ENCODE data around the gene NADSYN1. TPM values are rescaled to one million over a fixed set of nuclear protein-coding genes. Genes with fewer than 3 reads are reported as not detected.

Gene NADSYN1
- total RNA-seq, 2 experiments from 2014 or later: 106 to 112 TPM

DNA sequence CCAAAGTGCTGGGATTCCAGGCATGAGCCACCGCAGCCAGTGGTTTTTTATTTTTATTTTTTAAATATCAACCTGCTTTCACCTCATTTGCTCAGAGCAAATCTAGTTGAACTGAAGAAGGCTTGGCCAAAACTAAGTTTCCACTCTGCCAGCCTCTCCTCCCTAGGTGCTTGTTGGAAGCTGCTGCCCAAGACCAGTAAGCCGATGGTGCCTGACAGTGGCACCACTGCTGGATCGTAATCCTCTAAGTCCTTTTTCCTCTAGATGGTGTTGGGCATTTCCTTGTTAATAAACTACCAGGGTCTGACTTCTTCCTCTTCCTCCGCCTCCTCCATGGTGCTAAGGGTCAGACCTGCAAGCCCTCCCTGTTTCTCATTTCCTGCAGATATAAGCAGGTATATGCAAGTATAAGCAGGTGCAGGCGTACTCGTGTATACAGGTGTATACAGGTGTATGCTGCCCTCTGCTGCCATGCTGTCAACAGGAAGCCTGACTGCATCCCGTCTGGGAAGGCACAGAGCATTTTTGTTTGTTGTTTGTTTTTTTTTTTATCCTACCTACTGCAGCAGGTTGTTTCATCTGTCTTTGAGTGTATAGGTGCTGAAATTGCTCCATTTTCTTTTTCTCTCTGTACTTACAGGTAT lies 1.6 kb downstream of the NADSYN1 start:
- intact Hi-C loops (cut with DNase I, micrococcal nuclease): loop anchor here (1.0 to 10.0 kb wide), 5 partner anchors 338 to 1252 kb away; partner anchors contain the start of genes CTTN (in 1 of the 2), FADD (in 1 of the 2) and INPPL1 (in 1 of the 2)
- H3K36me3 ChIP-seq (ENCODE audit: insufficient read depth, low read length): peaks cover 48% of the 10 kb centered on the region
- no peak overlapping the region for H3K27ac ChIP-seq (ENCODE audit: low read depth in 1 of 2, low read length in 2 of 2)
- H3K4me3 ChIP-seq (ENCODE audit: low read length): no peak overlapping the region
- H3K9me3 Mint-ChIP-seq: no peaks in the 10 kb centered on the region
- H3K4me1 ChIP-seq (ENCODE audit: insufficient read depth, low read length): peaks cover 39% of the 10 kb centered on the region
- H3K36me3 Mint-ChIP-seq (ENCODE audit: low read depth): peaks cover 56% of the 10 kb centered on the region
- H3K9me3 ChIP-seq (ENCODE audit: control insufficient read depth in 1 of 2, insufficient read depth in 1 of 2, low read length in 2 of 2): no peaks in the 10 kb centered on the region
- H3K4me1 Mint-ChIP-seq (ENCODE audit: low read depth): peaks cover 52% of the 10 kb centered on the region
- POLR2A ChIA-PET: no interaction called here
- TF ChIP-seq, protein P1, sequence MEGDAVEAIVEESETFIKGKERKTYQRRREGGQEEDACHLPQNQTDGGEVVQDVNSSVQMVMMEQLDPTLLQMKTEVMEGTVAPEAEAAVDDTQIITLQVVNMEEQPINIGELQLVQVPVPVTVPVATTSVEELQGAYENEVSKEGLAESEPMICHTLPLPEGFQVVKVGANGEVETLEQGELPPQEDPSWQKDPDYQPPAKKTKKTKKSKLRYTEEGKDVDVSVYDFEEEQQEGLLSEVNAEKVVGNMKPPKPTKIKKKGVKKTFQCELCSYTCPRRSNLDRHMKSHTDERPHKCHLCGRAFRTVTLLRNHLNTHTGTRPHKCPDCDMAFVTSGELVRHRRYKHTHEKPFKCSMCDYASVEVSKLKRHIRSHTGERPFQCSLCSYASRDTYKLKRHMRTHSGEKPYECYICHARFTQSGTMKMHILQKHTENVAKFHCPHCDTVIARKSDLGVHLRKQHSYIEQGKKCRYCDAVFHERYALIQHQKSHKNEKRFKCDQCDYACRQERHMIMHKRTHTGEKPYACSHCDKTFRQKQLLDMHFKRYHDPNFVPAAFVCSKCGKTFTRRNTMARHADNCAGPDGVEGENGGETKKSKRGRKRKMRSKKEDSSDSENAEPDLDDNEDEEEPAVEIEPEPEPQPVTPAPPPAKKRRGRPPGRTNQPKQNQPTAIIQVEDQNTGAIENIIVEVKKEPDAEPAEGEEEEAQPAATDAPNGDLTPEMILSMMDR (IDR thresholded peaks at IDR 0.05): peak; percentile 60
- CTCF ChIA-PET: interaction anchor here (1.4 kb wide), 1 partner anchor 640 kb away, joined by 4 read pairs; no protein-coding TSS in a partner anchor
- no peaks in the 10 kb centered on the region for H3K27me3 Mint-ChIP-seq
- H3K4me3 Mint-ChIP-seq: peak overlapping the region; percentile 87
- H3K27ac Mint-ChIP-seq: peak overlapping the region; percentile 95
- ATAC-seq (ENCODE audit: poor library complexity) (peak; percentile 34), DNase-seq (peak; percentile 12 to 76 (median 40))
- H3K27me3 ChIP-seq (ENCODE audit: control insufficient read depth in 1 of 2, insufficient read depth in 2 of 2, low read length in 2 of 2): no peaks in the 10 kb centered on the region

DNA sequence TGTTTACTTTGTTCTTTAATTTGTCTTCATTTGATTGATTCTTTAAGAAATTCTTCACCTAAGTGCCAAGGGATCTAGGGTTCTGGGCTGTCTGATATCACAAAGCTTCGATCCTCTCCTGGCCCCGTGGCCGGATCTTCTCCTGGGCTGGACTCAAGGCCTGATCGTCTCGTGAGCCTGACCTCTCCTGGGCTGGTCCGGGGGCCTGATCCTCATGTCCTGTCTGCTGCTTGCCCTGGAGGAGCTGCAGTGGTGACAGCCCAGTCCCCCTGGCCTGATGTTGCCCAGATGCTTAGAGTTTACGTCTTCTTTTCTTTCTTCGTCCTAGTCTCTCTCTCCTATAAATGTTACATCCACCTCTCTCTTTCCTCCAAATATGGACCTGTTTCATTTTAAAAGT lies 3.3 kb downstream of the NADSYN1 start:
- Mint-ChIP-seq H3K36me3 (ENCODE audit: low read depth) (peaks cover 73% of the 10 kb centered on the region), H3K27ac (peak overlapping the region; percentile 0), H3K4me1 (ENCODE audit: low read depth) (peaks cover 39% of the 10 kb centered on the region), H3K9me3 (no peaks in the 10 kb centered on the region), H3K27me3 (no peaks in the 10 kb centered on the region), H3K4me3 (peak overlapping the region; percentile 22)
- ChIA-PET CTCF (no interaction called here), POLR2A (no interaction called here)
- TF ChIP-seq, protein P1 (IDR thresholded peaks at IDR 0.05): no peak
- Histone ChIP-seq H3K9me3 (ENCODE audit: control insufficient read depth in 1 of 2, insufficient read depth in 1 of 2, low read length in 2 of 2) (no peaks in the 10 kb centered on the region), H3K36me3 (ENCODE audit: insufficient read depth, low read length) (peaks cover 64% of the 10 kb centered on the region), H3K27ac (ENCODE audit: low read depth in 1 of 2, low read length in 2 of 2) (no peak overlapping the region), H3K27me3 (ENCODE audit: control insufficient read depth in 1 of 2, insufficient read depth in 2 of 2, low read length in 2 of 2) (no peaks in the 10 kb centered on the region), H3K4me1 (ENCODE audit: insufficient read depth, low read length) (peaks cover 36% of the 10 kb centered on the region), H3K4me3 (ENCODE audit: low read length) (no peak overlapping the region)
- DNase-seq (no peak), ATAC-seq (ENCODE audit: poor library complexity) (no peak)
- intact Hi-C loops (cut with DNase I, micrococcal nuclease): loop anchor here in 1 of 2 experiments (10.0 kb wide), 2 partner anchors 769 to 1061 kb away; partner anchors contain the start of genes CTTN and INPPL1

DNA sequence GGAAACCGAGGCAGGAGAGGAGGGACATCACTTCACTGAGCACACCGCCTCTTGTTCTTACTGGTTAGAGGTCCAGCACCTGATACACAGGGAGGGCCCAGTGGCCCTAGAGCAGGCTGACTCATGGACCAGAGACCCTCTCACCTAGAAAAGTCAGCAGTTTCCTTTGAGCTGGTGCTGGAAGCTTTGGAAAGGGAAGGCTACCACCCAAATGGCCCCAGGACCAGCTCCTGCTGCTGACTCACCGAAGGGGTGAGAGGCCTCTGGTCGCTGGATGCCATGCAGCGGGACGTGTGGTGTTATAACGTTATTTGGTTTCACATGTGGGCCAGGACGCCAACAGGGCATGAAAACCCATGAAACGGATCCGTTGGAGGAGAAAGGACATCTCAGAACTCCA lies 3.8 kb downstream of the NADSYN1 start:
- Histone ChIP-seq H3K27me3 (ENCODE audit: control insufficient read depth in 1 of 2, insufficient read depth in 2 of 2, low read length in 2 of 2) (no peaks in the 10 kb centered on the region), H3K36me3 (ENCODE audit: insufficient read depth, low read length) (peaks cover 69% of the 10 kb centered on the region), H3K27ac (ENCODE audit: low read depth in 1 of 2, low read length in 2 of 2) (no peak overlapping the region), H3K4me1 (ENCODE audit: insufficient read depth, low read length) (peaks cover 32% of the 10 kb centered on the region), H3K9me3 (ENCODE audit: control insufficient read depth in 1 of 2, insufficient read depth in 1 of 2, low read length in 2 of 2) (no peaks in the 10 kb centered on the region), H3K4me3 (ENCODE audit: low read length) (no peak overlapping the region)
- Mint-ChIP-seq H3K27me3 (no peaks in the 10 kb centered on the region), H3K9me3 (no peaks in the 10 kb centered on the region), H3K4me1 (ENCODE audit: low read depth) (peaks cover 34% of the 10 kb centered on the region), H3K36me3 (ENCODE audit: low read depth) (peaks cover 78% of the 10 kb centered on the region), H3K27ac (no peak overlapping the region), H3K4me3 (no peak overlapping the region)
- POLR2A ChIA-PET: no interaction called here
- intact Hi-C loops (cut with DNase I, micrococcal nuclease): loop anchor here in 1 of 2 experiments (10.0 kb wide), 2 partner anchors 768 to 1062 kb away; partner anchors contain the start of genes CTTN and INPPL1
- DNase-seq: no peak
- no peak for ATAC-seq (ENCODE audit: poor library complexity)
- TF ChIP-seq, protein P1 (IDR thresholded peaks at IDR 0.05): no peak
- CTCF ChIA-PET: no interaction called here

Measured in CD4-positive, alpha-beta T cell (primary cell).